GM12878 (cell line): ENCODE measurements around the gene SSUH2. TPM values are rescaled to one million over a fixed set of nuclear protein-coding genes. Genes with fewer than 3 reads are reported as not detected.

ENCODE experiments used
- ATAC-seq: fragments of 200-7000 bp; cut with Tn5 transposase; 3 replicates; pipeline ENCODE4 v1.9.1; 2020; ENCODE audit warnings: mild to moderate bottlenecking, moderate library complexity
- BruUV-seq: library from RNA; stranded (reverse); fragments of 400-500 nt; replicated peaks from 2 replicates; lab custom pipeline; 2021; lab: Mats Ljungman, UMichigan
- CTCF ChIA-PET: fragments of 300-600 bp; sonication (Branson Sonifier 250); formaldehyde crosslinking; extraction: SDS; loops from one replicate; lab custom pipeline; 2021; ENCODE audit warnings: inconsistent platforms; lab: Yijun Ruan, JAX
- POLR2A ChIA-PET: fragments of 350-600 bp; formaldehyde crosslinking; extraction: SDS; loops from one replicate; lab custom pipeline; 2021; ENCODE audit warnings: inconsistent platforms; lab: Charles Lee
- RAD21 ChIA-PET: fragments of 300-600 bp; sonication (Branson Sonifier 250); formaldehyde crosslinking; loops from one replicate; lab custom pipeline; 2023; ENCODE audit warnings: antibody characterized with exemption; ENCODE audit not compliant: unreplicated experiment; lab: Charles Lee
- SMC1A ChIA-PET: fragments of 300-600 bp; sonication (Branson Sonifier 250); formaldehyde crosslinking; loops from one replicate; lab custom pipeline; 2023; ENCODE audit not compliant: unreplicated experiment, uncharacterized antibody; lab: Charles Lee
- DNase-seq: peaks from one replicate; pipeline ENCODE4 v3.0.0-alpha.2; 2011; ENCODE audit warnings: low read depth, low spot score
- FAIRE-seq: peaks from 3 replicates; lab custom pipeline; 2011; peaks lifted over from hg19 to GRCh38; lab: Jason Lieb, UNC
- H2AFZ ChIP-seq: 2 replicates; pipeline ENCODE4 v1.6.0; 2011; ENCODE audit warnings: low read depth, low read length, control low read depth; ENCODE audit not compliant: control insufficient read depth
- H3K27ac ChIP-seq: 2 replicates; pipeline ENCODE4 v1.5.1; 2011; ENCODE audit warnings: control low read depth; ENCODE audit not compliant: control insufficient read depth, insufficient read depth
- H3K27me3 ChIP-seq, 2 experiments: replicated peaks in 1 of 2; 2 replicates each; pipeline versions ENCODE4 v1.6.0 to v1.6.1; 2011; ENCODE audit warnings: low read length in 1 of 2; ENCODE audit not compliant: control insufficient read depth in 2 of 2, insufficient read depth in 2 of 2
- H3K36me3 ChIP-seq, 2 experiments: 2 replicates each; pipeline ENCODE4 v1.5.1; 2011; ENCODE audit warnings: low read length in 1 of 2; ENCODE audit not compliant: control insufficient read depth in 2 of 2, insufficient read depth in 2 of 2
- H3K4me1 ChIP-seq: 2 replicates; pipeline ENCODE4 v1.6.1; 2011; ENCODE audit warnings: mild to moderate bottlenecking, low read length, moderate library complexity, mixed read lengths; ENCODE audit not compliant: control insufficient read depth, insufficient read depth
- H3K4me2 ChIP-seq: 2 replicates; pipeline ENCODE4 v1.6.0; 2011; ENCODE audit warnings: control low read depth; ENCODE audit not compliant: control insufficient read depth, insufficient read depth
- H3K4me3 ChIP-seq: fragments of 200-600 bp; sonication (generic); 2 replicates; pipeline ENCODE4 v1.5.1; 2016
- H3K79me2 ChIP-seq: 2 replicates; pipeline ENCODE4 v1.6.0; 2011; ENCODE audit warnings: low read length; ENCODE audit not compliant: control insufficient read depth, insufficient read depth
- H3K9ac ChIP-seq: 2 replicates; pipeline ENCODE4 v1.8.0; 2011; ENCODE audit warnings: low read length, control low read depth, mixed read lengths; ENCODE audit not compliant: control insufficient read depth, insufficient read depth
- H3K9me3 ChIP-seq: replicated peaks from 3 replicates; pipeline ENCODE4 v1.5.1; 2011; ENCODE audit warnings: mild to moderate bottlenecking, low read length; ENCODE audit not compliant: control insufficient read depth, insufficient read depth
- H4K20me1 ChIP-seq: 2 replicates; pipeline ENCODE4 v1.6.0; 2011; ENCODE audit not compliant: control insufficient read depth, insufficient read depth
- IKZF1 ChIP-seq: fragments of 450-650 bp; conservative IDR thresholded peaks from 2 replicates; pipeline ENCODE4 v1.6.1; 2017; ENCODE audit warnings: antibody characterized with exemption, mild to moderate bottlenecking
- NFIC ChIP-seq: IDR thresholded peaks from 2 replicates; pipeline ENCODE4 v1.6.1; 2012; ENCODE audit warnings: low read depth, mild to moderate bottlenecking, inconsistent platforms, low read length, moderate library complexity
- SMAD5 ChIP-seq: IDR thresholded peaks from 2 replicates; pipeline ENCODE4 v1.6.1; 2016; ENCODE audit warnings: antibody characterized with exemption, low read depth
- SREBF1 ChIP-seq: IDR thresholded peaks from 2 replicates; pipeline ENCODE4 v1.6.1; 2012; ENCODE audit warnings: mild to moderate bottlenecking, low read length
- SREBF2 ChIP-seq: IDR thresholded peaks from 2 replicates; pipeline ENCODE4 v1.6.1; 2012; ENCODE audit warnings: mild to moderate bottlenecking, low read length
- ZBTB40 ChIP-seq: fragments of 450-650 bp; IDR thresholded peaks from 2 replicates; pipeline ENCODE4 v1.6.1; 2016; ENCODE audit warnings: mild to moderate bottlenecking, moderate library complexity, borderline replicate concordance
- WGBS: methylation state at CpG from one replicate; pipeline ENCODE4 v1.1.6; 2016; ENCODE audit warnings: low lambda C conversion rate; ENCODE audit not compliant: insufficient replicate concordance, insufficient coverage; ENCODE audit errors: missing lambda C conversion rate; 5-methylcytosine and 5-hydroxymethylcytosine counted together
- in situ Hi-C: fragments of 300-500 bp; cut with MboI; formaldehyde crosslinking; loops from 9 replicates; pipeline ENCODE4 v1.14.3; 2018; ENCODE audit warnings: mixed read lengths
- intact Hi-C: fragments of 100-400 bp; cut with micrococcal nuclease; formaldehyde crosslinking; loops from one replicate; pipeline ENCODE4 v1.14.2; 2022; ENCODE audit not compliant: unreplicated experiment
- polyA plus RNA-seq, 11 experiments: library from polyadenylated mRNA; depleted of rRNA in 4 of 11; unstranded in 6 of 11; stranded (reverse) in 5 of 11; fragments of >200 nt; fragmentation: Nextera tagmentation in 4 of 11; fragmentation: Illumina TruSeq in 1 of 11; extraction: Ambion mirVana in 4 of 11; extraction: Trizol in 1 of 11; gene quantifications; 1 replicate in 1 of 11; 2 replicates in 10 of 11; pipeline versions ENCODE4 v1.2.1 to v1.2.3, GENCODE V29; 2011 to 2016; ENCODE audit warnings: inconsistent platforms in 2 of 11, missing spikeins in 2 of 11, low read depth in 1 of 11
- total RNA-seq, 4 experiments: library from RNA; depleted of rRNA in 3 of 4; stranded (reverse); fragments of >200 nt in 3 of 4; fragmentation: Illumina TruSeq in 1 of 4; extraction: Trizol in 1 of 4; gene quantifications; 2 replicates each; pipeline versions ENCODE4 v1.2.1 to v1.2.3, GENCODE V29; 2013 to 2021

Gene SSUH2
- total and polyA plus RNA-seq, 10 of the 15 experiments (the other 5 are each of a cell fraction or from before 2014, with no cell fraction given): 0.09 to 0.26 TPM; not detected in 8

GRCh38 chr3:8625991-8626390 is 18.6 kb downstream of the SSUH2 start:
- Histone ChIP-seq H3K4me2 (no peak overlapping the region), H3K9ac (no peak overlapping the region), H3K9me3 (no peaks in the 10 kb centered on the region), H3K4me3 (no peak overlapping the region), H4K20me1 (no peaks in the 10 kb centered on the region), H3K27me3 (peaks cover 0 to 3% of the 10 kb centered on the region in 2 experiments; a peak in 1 of 4 replicates), H3K4me1 (0 out of 2 replicates have a peak, but pooled peaks cover 3% of the 10 kb centered on the region), H3K36me3 (no peaks in the 10 kb centered on the region), H3K27ac (no peak overlapping the region), H3K79me2 (no peaks in the 10 kb centered on the region), H2AFZ (no peak overlapping the region)
- TF ChIP-seq SREBF1 (no peak), IKZF1 (0 out of 2 replicates have a peak, but pooled peaks have one; percentile 18), SREBF2 (no peak), SMAD5 (no peak)
- WGBS: 54% methylated on average over 3 of the region's 3 CpGs
- FAIRE-seq: no peak
- RAD21 ChIA-PET: interaction anchor here (0.8 to 0.9 kb wide), 2 partner anchors 184 to 208 kb away, joined by 3 read pairs; no protein-coding TSS in a partner anchor
- SMC1A ChIA-PET: interaction anchor here (0.9 to 4.0 kb wide), 3 partner anchors 157 to 207 kb away, joined by 3 to 20 read pairs (median 4); no protein-coding TSS in a partner anchor
- intact Hi-C loops: loop anchor here (10.0 kb wide), 1 partner anchor 301 kb away; no protein-coding TSS in a partner anchor
- DNase-seq: no peak
- in situ Hi-C loops: no loop called here
- no peak for ATAC-seq
- POLR2A ChIA-PET: interaction anchor here (1.6 kb wide), 1 partner anchor 32 kb away, joined by 3 read pairs; no protein-coding TSS in a partner anchor
- CTCF ChIA-PET: interaction anchor here (0.6 to 2.4 kb wide), 3 partner anchors 40 to 184 kb away, joined by 3 to 15 read pairs (median 4); no protein-coding TSS in a partner anchor
- no TSS peak for BruUV-seq

- H3K27me3 ChIP-seq: no peaks in the 10 kb centered on the region
- intact Hi-C loops (loop anchor here (10.0 kb wide), 1 partner anchor 300 kb away; no protein-coding TSS in a partner anchor), in situ Hi-C loops (loop anchor here (5.0 kb wide), 1 partner anchor 177 kb away; no protein-coding TSS in a partner anchor)
- ChIA-PET POLR2A (no interaction called here), SMC1A (interaction anchor here (1.3 to 4.0 kb wide), 3 partner anchors 135 to 182 kb away, joined by 3 to 20 read pairs (median 4); no protein-coding TSS in a partner anchor), RAD21 (no interaction called here), CTCF (interaction anchor here (0.6 to 2.4 kb wide), 3 partner anchors 64 to 207 kb away, joined by 3 to 15 read pairs (median 3); no protein-coding TSS in a partner anchor)
- FAIRE-seq (no peak), ATAC-seq (no peak), DNase-seq (no peak)
- H3K27ac ChIP-seq: no peak overlapping the region
- WGBS: 40% methylated on average over 7 of the region's 7 CpGs
- no peak overlapping the region for H3K4me3 ChIP-seq
- no peaks in the 10 kb centered on the region for H3K9me3 ChIP-seq
- no peaks in the 10 kb centered on the region for H3K79me2 ChIP-seq
- H3K36me3 ChIP-seq: no peaks in the 10 kb centered on the region
- H3K4me2 ChIP-seq: no peak overlapping the region
- no peak overlapping the region for H3K9ac ChIP-seq
- no peaks in the 10 kb centered on the region for H4K20me1 ChIP-seq
- no peak overlapping the region for H2AFZ ChIP-seq
- no TSS peak for BruUV-seq
- H3K4me1 ChIP-seq: 0 out of 2 replicates have a peak, but pooled peaks cover 2% of the 10 kb centered on the region
- TF ChIP-seq NFIC (no peak), ZBTB40 (peak; percentile 42; the same call in 1 of the 2 replicates)
- TF ChIP-seq, all 136 proteins: peak for 1
These were observed 20.0 kb downstream of the SSUH2 start for GRCh38 chr3:8624612-8625011.
